GM23248 (cell line): ENCODE data around the gene CTIF. TPM values are rescaled to one million over a fixed set of nuclear protein-coding genes. Genes with fewer than 3 reads are reported as not detected.

Source experiments
- DNase-seq: peaks from one replicate; pipeline ENCODE4 v3.0.0-alpha.2; 2015
- H2AFZ ChIP-seq: fragments of 200-600 bp; sonication (generic); 2 replicates; pipeline ENCODE4 v1.6.1; 2016; ENCODE audit warnings: antibody characterized with exemption
- H3F3A ChIP-seq: fragments of 200-600 bp; sonication (generic); 2 replicates; pipeline ENCODE4 v1.6.1; 2016; ENCODE audit warnings: mild to moderate bottlenecking, antibody characterized with exemption, mixed run types; ENCODE audit not compliant: insufficient read depth
- H3K27ac ChIP-seq: fragments of 200-600 bp; sonication (generic); 2 replicates; pipeline ENCODE4 v1.5.1; 2016; ENCODE audit warnings: mild to moderate bottlenecking
- H3K27me3 ChIP-seq: fragments of 200-600 bp; sonication (generic); replicated peaks from 2 replicates; pipeline ENCODE4 v1.6.1; 2016; ENCODE audit warnings: mild to moderate bottlenecking; ENCODE audit not compliant: insufficient read depth
- H3K36me3 ChIP-seq: fragments of 200-600 bp; sonication (generic); 2 replicates; pipeline ENCODE4 v1.6.1; 2016; ENCODE audit warnings: low read depth, mild to moderate bottlenecking
- H3K4me1 ChIP-seq: fragments of 200-600 bp; sonication (generic); 2 replicates; pipeline ENCODE4 v1.6.1; 2016; ENCODE audit warnings: mild to moderate bottlenecking; ENCODE audit not compliant: insufficient read depth
- H3K4me2 ChIP-seq: fragments of 200-600 bp; sonication (generic); one replicate; pipeline ENCODE4 v1.6.1; 2016; ENCODE audit warnings: mild to moderate bottlenecking; ENCODE audit not compliant: unreplicated experiment
- H3K4me3 ChIP-seq: fragments of 200-600 bp; sonication (generic); 2 replicates; pipeline ENCODE4 v1.5.1; 2016; ENCODE audit warnings: mild to moderate bottlenecking
- H3K79me2 ChIP-seq: fragments of 200-600 bp; sonication (generic); 2 replicates; pipeline ENCODE4 v1.6.1; 2016; ENCODE audit warnings: mild to moderate bottlenecking; ENCODE audit not compliant: insufficient read depth
- H3K9ac ChIP-seq: fragments of 200-600 bp; sonication (generic); 2 replicates; pipeline ENCODE4 v1.6.1; 2016; ENCODE audit warnings: mild to moderate bottlenecking
- H3K9me2 ChIP-seq: fragments of 200-600 bp; sonication (generic); 2 replicates; pipeline ENCODE4 v1.6.1; 2016; ENCODE audit warnings: mixed run types, mild to moderate bottlenecking, moderate library complexity; ENCODE audit not compliant: insufficient read depth
- H3K9me3 ChIP-seq: fragments of 200-600 bp; sonication (generic); one replicate; pipeline ENCODE4 v1.6.1; 2017; ENCODE audit warnings: low read depth
- H4K20me1 ChIP-seq: fragments of 200-600 bp; sonication (generic); 2 replicates; pipeline ENCODE4 v1.6.0; 2016; ENCODE audit not compliant: insufficient read depth
- EZH2 ChIP-seq: fragments of 200-600 bp; sonication (generic); IDR thresholded peaks from 2 replicates; pipeline ENCODE4 v1.6.1; 2018; ENCODE audit warnings: antibody characterized with exemption, mild to moderate bottlenecking; ENCODE audit not compliant: insufficient read depth, poor library complexity, severe bottlenecking
- EZH2phosphoT487 ChIP-seq: fragments of 200-600 bp; sonication (generic); IDR thresholded peaks from 2 replicates; pipeline ENCODE4 v1.6.1; 2018; ENCODE audit warnings: antibody characterized with exemption, moderate library complexity, mild to moderate bottlenecking, low read depth; ENCODE audit not compliant: insufficient read depth
- WGBS, 2 experiments: methylation state at CpG; one replicate each; pipeline ENCODE4 v1.1.6; 2015 to 2017; ENCODE audit warnings: low lambda C conversion rate in 2 of 2, low coverage in 1 of 2; ENCODE audit errors: missing lambda C conversion rate in 2 of 2; 5-methylcytosine and 5-hydroxymethylcytosine counted together
- in situ Hi-C: fragments of 300-500 bp; cut with MboI; formaldehyde crosslinking; loops from 2 replicates; pipeline ENCODE4 v1.15.0; 2020
- polyA plus RNA-seq: library from polyadenylated mRNA; unstranded; fragments of >200 nt; fragmentation: Nextera tagmentation; extraction: Ambion mirVana; gene quantifications from 2 replicates; pipeline ENCODE4 v1.2.1, GENCODE V29; 2016
- total RNA-seq: library from RNA; depleted of rRNA; stranded (reverse); fragments of >200 nt; shearing (Covaris generic); gene quantifications from 2 replicates; pipeline ENCODE4 v1.2.3, GENCODE V29; 2014

Gene CTIF
- total and polyA plus RNA-seq, 2 experiments from 2014 or later = 21.5 to 46.8 TPM

GRCh38 chr18:48665654-48666053 is 126.8 kb downstream of the CTIF start:
- H4K20me1 ChIP-seq = no peaks in the 10 kb centered on the region; the same call in 1 of the 2 replicates
- H3K4me2 ChIP-seq = no peak overlapping the region
- peaks cover 46% of the 10 kb centered on the region for H3K79me2 ChIP-seq
- H3K9ac ChIP-seq = no peak overlapping the region
- no peaks in the 10 kb centered on the region for H3K9me2 ChIP-seq
- no peak for DNase-seq
- no peaks in the 10 kb centered on the region for H3K9me3 ChIP-seq
- no peak overlapping the region for H3K27ac ChIP-seq
- no peak for TF ChIP-seq EZH2
- no peak for TF ChIP-seq EZH2phosphoT487
- no peak overlapping the region for H3K4me3 ChIP-seq
- no peak overlapping the region for H2AFZ ChIP-seq
- peaks cover 24% of the 10 kb centered on the region for H3K36me3 ChIP-seq
- in situ Hi-C loops = no loop called here
- no peaks in the 10 kb centered on the region for H3K27me3 ChIP-seq
- 0 out of 2 replicates have a peak, but pooled peaks cover 5% of the 10 kb centered on the region for H3F3A ChIP-seq
- peaks cover 21% of the 10 kb centered on the region for H3K4me1 ChIP-seq

- no peaks in the 10 kb centered on the region for H3K9me3 ChIP-seq
- no peak overlapping the region for H2AFZ ChIP-seq
- no peak for TF ChIP-seq EZH2
- no peak for TF ChIP-seq EZH2phosphoT487
- in situ Hi-C loops = no loop called here
- H3K36me3 ChIP-seq = peaks cover 34% of the 10 kb centered on the region
- H3K27me3 ChIP-seq = no peaks in the 10 kb centered on the region
- H3F3A ChIP-seq = 0 out of 2 replicates have a peak, but pooled peaks cover 5% of the 10 kb centered on the region
- peaks cover 46% of the 10 kb centered on the region for H3K79me2 ChIP-seq
- no peaks in the 10 kb centered on the region for H4K20me1 ChIP-seq
- H3K4me3 ChIP-seq = no peak overlapping the region
- no peak overlapping the region for H3K9ac ChIP-seq
- H3K4me2 ChIP-seq = no peak overlapping the region
- H3K4me1 ChIP-seq = peaks cover 12% of the 10 kb centered on the region
- WGBS, 2 experiments = 95 to 99% methylated on average over 4 of the region's 4 CpGs
- no peaks in the 10 kb centered on the region for H3K9me2 ChIP-seq
- DNase-seq = no peak
- H3K27ac ChIP-seq = no peak overlapping the region
Measured at GRCh38 chr18:48666613-48667012, 127.8 kb downstream of the CTIF start.

GRCh38 chr18:48667276-48668254 is 128.7 kb downstream of the CTIF start:
- Histone ChIP-seq H3K79me2 (peaks cover 36% of the 10 kb centered on the region), H3K4me3 (no peak overlapping the region), H3K27ac (no peak overlapping the region), H3K9ac (no peak overlapping the region), H3K36me3 (peaks cover 35% of the 10 kb centered on the region), H3K9me3 (no peaks in the 10 kb centered on the region), H3K9me2 (no peaks in the 10 kb centered on the region), H2AFZ (no peak overlapping the region), H4K20me1 (no peaks in the 10 kb centered on the region), H3F3A (0 out of 2 replicates have a peak, but pooled peaks cover 5% of the 10 kb centered on the region), H3K27me3 (no peaks in the 10 kb centered on the region), H3K4me1 (peaks cover 2% of the 10 kb centered on the region; the same call in 1 of the 2 replicates), H3K4me2 (no peak overlapping the region)
- in situ Hi-C loops = no loop called here
- WGBS, 2 experiments = 88 to 90% methylated on average over 13 of the region's 13 CpGs
- DNase-seq = peak; percentile 29
- TF ChIP-seq EZH2phosphoT487 = no peak
- TF ChIP-seq EZH2 = no peak

GRCh38 chr18:48668466-48669179 is 129.8 kb downstream of the CTIF start:
- in situ Hi-C loops = no loop called here
- Histone ChIP-seq H3F3A (peaks cover 4% of the 10 kb centered on the region), H3K36me3 (peaks cover 35% of the 10 kb centered on the region), H3K27ac (no peak overlapping the region), H3K4me2 (no peak overlapping the region), H3K9me3 (no peaks in the 10 kb centered on the region), H3K9me2 (no peaks in the 10 kb centered on the region), H4K20me1 (no peaks in the 10 kb centered on the region; the same call in 1 of the 2 replicates), H2AFZ (no peak overlapping the region), H3K4me3 (no peak overlapping the region), H3K9ac (no peak overlapping the region), H3K79me2 (peaks cover 26% of the 10 kb centered on the region), H3K27me3 (no peaks in the 10 kb centered on the region), H3K4me1 (peaks cover 2% of the 10 kb centered on the region; the same call in 1 of the 2 replicates)
- no peak for DNase-seq
- 92% methylated on average over 14 to 15 of the region's 15 CpGs for WGBS, 2 experiments
- TF ChIP-seq EZH2phosphoT487 = no peak
